ENCODE results near the gene MGAT5B. TPM values are rescaled to one million over a fixed set of nuclear protein-coding genes. Genes with fewer than 3 reads are reported as not detected.

MGAT5B gene
- total RNA-seq, 1 donor from 2014 or later = 6.3 TPM

DNA sequence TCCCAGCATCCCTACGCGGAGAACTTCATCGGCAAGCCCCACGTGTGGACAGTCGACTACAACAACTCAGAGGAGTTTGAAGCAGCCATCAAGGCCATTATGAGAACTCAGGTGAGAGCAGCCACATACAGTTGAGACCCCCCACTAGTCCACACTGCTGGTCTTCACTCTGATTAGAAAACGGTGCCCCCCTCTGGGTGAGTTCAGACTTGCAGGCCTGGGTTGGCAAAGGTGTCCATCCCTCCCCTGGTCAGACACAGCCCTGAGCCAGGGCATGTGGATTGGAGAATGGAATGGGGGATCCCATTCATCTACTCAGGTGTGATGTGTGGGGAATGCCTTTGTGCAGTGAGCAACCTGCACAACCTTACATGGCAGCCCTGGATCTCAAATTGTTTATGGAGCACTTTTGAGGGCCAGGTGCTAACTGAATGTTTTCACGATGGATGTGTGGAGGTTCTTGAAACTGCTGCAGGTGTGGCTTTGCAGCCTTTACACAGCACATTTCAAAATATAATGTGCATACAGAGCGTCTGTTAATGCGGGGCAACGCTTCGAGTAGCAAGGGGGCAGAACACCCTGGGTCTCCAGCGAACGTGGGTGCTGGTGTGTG, 72.6 kb downstream of the MGAT5B start:
- Histone ChIP-seq H3K36me3 (ENCODE audit: insufficient read depth, low read length) (no peaks in the 10 kb centered on the region), H3K27me3 (ENCODE audit: insufficient read depth, low read length) (no peaks in the 10 kb centered on the region), H3K4me1 (ENCODE audit: insufficient read depth, low read length) (no peaks in the 10 kb centered on the region), H3K4me2 (ENCODE audit: low read length) (no peak overlapping the region), H2AFZ (ENCODE audit: low read depth, low read length) (no peak overlapping the region), H3K79me2 (ENCODE audit: insufficient read depth, low read length) (no peaks in the 10 kb centered on the region), H3K9ac (ENCODE audit: low read length) (no peak overlapping the region), H3K4me3 (ENCODE audit: insufficient read depth, low read depth, low read length) (no peak overlapping the region), H3K27ac (ENCODE audit: low read depth, low read length) (no peak overlapping the region), H3K9me3 (ENCODE audit: insufficient read depth, low read depth, low read length) (no peaks in the 10 kb centered on the region), H4K20me1 (ENCODE audit: insufficient read depth, low read length) (no peaks in the 10 kb centered on the region)
- Mint-ChIP-seq H3K4me3 (ENCODE audit: unreplicated experiment) (no peak overlapping the region), H3K4me1 (ENCODE audit: low read depth, unreplicated experiment) (no peaks in the 10 kb centered on the region), H3K9me3 (ENCODE audit: unreplicated experiment) (no peaks in the 10 kb centered on the region), H3K36me3 (ENCODE audit: low read depth, unreplicated experiment) (peaks cover 2% of the 10 kb centered on the region), H3K27me3 (ENCODE audit: low read depth, unreplicated experiment) (peaks cover 15% of the 10 kb centered on the region), H3K27ac (ENCODE audit: unreplicated experiment) (no peak overlapping the region)
- no peak for TF ChIP-seq EZH2 (IDR thresholded peaks at IDR 0.05; ENCODE audit: insufficient read depth, low read length)
- TF ChIP-seq, protein P1, sequence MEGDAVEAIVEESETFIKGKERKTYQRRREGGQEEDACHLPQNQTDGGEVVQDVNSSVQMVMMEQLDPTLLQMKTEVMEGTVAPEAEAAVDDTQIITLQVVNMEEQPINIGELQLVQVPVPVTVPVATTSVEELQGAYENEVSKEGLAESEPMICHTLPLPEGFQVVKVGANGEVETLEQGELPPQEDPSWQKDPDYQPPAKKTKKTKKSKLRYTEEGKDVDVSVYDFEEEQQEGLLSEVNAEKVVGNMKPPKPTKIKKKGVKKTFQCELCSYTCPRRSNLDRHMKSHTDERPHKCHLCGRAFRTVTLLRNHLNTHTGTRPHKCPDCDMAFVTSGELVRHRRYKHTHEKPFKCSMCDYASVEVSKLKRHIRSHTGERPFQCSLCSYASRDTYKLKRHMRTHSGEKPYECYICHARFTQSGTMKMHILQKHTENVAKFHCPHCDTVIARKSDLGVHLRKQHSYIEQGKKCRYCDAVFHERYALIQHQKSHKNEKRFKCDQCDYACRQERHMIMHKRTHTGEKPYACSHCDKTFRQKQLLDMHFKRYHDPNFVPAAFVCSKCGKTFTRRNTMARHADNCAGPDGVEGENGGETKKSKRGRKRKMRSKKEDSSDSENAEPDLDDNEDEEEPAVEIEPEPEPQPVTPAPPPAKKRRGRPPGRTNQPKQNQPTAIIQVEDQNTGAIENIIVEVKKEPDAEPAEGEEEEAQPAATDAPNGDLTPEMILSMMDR (IDR thresholded peaks at IDR 0.05; ENCODE audit: insufficient read depth, low read depth, low read length) = no peak
- FAIRE-seq = no peak
- DNase-seq (ENCODE audit: low read depth) = no peak

DNA sequence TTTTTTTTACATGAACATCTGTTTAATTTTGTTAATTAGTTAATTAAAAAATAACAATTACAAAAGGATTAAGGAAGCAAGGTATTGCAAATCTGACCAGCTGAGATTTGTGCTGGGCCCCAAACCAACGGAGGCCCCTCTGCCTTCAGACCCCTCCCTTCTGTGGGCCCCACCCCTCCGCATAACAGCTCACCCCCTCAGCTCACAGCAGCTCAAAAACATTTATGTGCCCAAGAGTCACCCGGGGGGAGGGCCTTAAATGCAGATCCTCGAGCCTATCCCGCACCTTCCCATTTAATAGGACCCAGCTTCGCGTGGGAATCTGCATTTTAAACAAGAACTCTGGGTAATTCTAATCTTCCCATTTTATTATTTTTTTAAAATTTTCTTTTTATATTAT, 75.0 kb downstream of the MGAT5B start:
- no peak overlapping the region for H3K4me3 ChIP-seq (ENCODE audit: insufficient read depth, low read depth, low read length)
- Mint-ChIP-seq H3K36me3 (ENCODE audit: low read depth, unreplicated experiment) (peaks cover 2% of the 10 kb centered on the region), H3K4me3 (ENCODE audit: unreplicated experiment) (no peak overlapping the region), H3K27ac (ENCODE audit: unreplicated experiment) (no peak overlapping the region), H3K9me3 (ENCODE audit: unreplicated experiment) (no peaks in the 10 kb centered on the region), H3K27me3 (ENCODE audit: low read depth, unreplicated experiment) (peaks cover 15% of the 10 kb centered on the region), H3K4me1 (ENCODE audit: low read depth, unreplicated experiment) (no peaks in the 10 kb centered on the region)
- no peak for DNase-seq (ENCODE audit: low read depth)
- H3K4me2 ChIP-seq (ENCODE audit: low read length) = no peak overlapping the region
- no peaks in the 10 kb centered on the region for H3K4me1 ChIP-seq (ENCODE audit: insufficient read depth, low read length)
- FAIRE-seq = no peak
- no peak overlapping the region for H3K27ac ChIP-seq (ENCODE audit: low read depth, low read length)
- H3K9ac ChIP-seq (ENCODE audit: low read length) = no peak overlapping the region
- TF ChIP-seq, protein P1 (IDR thresholded peaks at IDR 0.05; ENCODE audit: insufficient read depth, low read depth, low read length) = no peak
- TF ChIP-seq EZH2 (IDR thresholded peaks at IDR 0.05; ENCODE audit: insufficient read depth, low read length) = no peak
- H2AFZ ChIP-seq (ENCODE audit: low read depth, low read length) = no peak overlapping the region
- H3K36me3 ChIP-seq (ENCODE audit: insufficient read depth, low read length) = no peaks in the 10 kb centered on the region
- no peaks in the 10 kb centered on the region for H4K20me1 ChIP-seq (ENCODE audit: insufficient read depth, low read length)
- H3K9me3 ChIP-seq (ENCODE audit: insufficient read depth, low read depth, low read length) = no peaks in the 10 kb centered on the region
- no peaks in the 10 kb centered on the region for H3K27me3 ChIP-seq (ENCODE audit: insufficient read depth, low read length)
- H3K79me2 ChIP-seq (ENCODE audit: insufficient read depth, low read length) = no peaks in the 10 kb centered on the region

DNA sequence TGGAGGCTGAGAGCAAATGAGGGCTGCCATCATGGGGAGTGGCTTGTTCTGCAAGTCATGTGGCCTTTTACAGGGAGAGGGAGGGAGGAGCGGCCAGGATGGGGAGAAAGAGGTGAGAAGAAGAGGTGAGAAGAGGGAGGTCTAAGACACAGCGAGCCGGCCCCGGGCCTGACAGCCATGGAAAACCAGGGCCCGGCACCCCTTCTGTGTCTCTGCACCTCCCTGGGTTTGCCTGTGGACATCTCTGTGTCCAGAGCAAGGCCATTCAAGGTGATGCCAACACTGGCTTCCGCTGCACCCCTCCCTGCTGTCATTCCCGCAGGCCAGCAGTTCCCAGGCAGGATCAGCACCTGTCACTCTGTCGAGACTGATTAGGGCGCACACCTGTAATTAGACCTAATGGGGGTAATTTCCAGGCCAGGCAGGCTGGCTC, 75.6 kb downstream of the MGAT5B start:
- Histone ChIP-seq H4K20me1 (ENCODE audit: insufficient read depth, low read length) (no peaks in the 10 kb centered on the region), H3K27ac (ENCODE audit: low read depth, low read length) (no peak overlapping the region), H3K36me3 (ENCODE audit: insufficient read depth, low read length) (no peaks in the 10 kb centered on the region), H2AFZ (ENCODE audit: low read depth, low read length) (no peak overlapping the region), H3K9ac (ENCODE audit: low read length) (no peak overlapping the region), H3K4me3 (ENCODE audit: insufficient read depth, low read depth, low read length) (no peak overlapping the region), H3K79me2 (ENCODE audit: insufficient read depth, low read length) (no peaks in the 10 kb centered on the region), H3K4me2 (ENCODE audit: low read length) (no peak overlapping the region), H3K9me3 (ENCODE audit: insufficient read depth, low read depth, low read length) (no peaks in the 10 kb centered on the region), H3K4me1 (ENCODE audit: insufficient read depth, low read length) (no peaks in the 10 kb centered on the region), H3K27me3 (ENCODE audit: insufficient read depth, low read length) (no peaks in the 10 kb centered on the region)
- peaks cover 15% of the 10 kb centered on the region for H3K27me3 Mint-ChIP-seq (ENCODE audit: low read depth, unreplicated experiment)
- TF ChIP-seq EZH2 (IDR thresholded peaks at IDR 0.05; ENCODE audit: insufficient read depth, low read length) = no peak
- TF ChIP-seq, protein P1 (IDR thresholded peaks at IDR 0.05; ENCODE audit: insufficient read depth, low read depth, low read length) = no peak
- no peaks in the 10 kb centered on the region for H3K4me1 Mint-ChIP-seq (ENCODE audit: low read depth, unreplicated experiment)
- no peak for FAIRE-seq
- peaks cover 2% of the 10 kb centered on the region for H3K36me3 Mint-ChIP-seq (ENCODE audit: low read depth, unreplicated experiment)
- H3K9me3 Mint-ChIP-seq (ENCODE audit: unreplicated experiment) = no peaks in the 10 kb centered on the region
- no peak overlapping the region for H3K4me3 Mint-ChIP-seq (ENCODE audit: unreplicated experiment)
- DNase-seq (ENCODE audit: low read depth) = no peak
- H3K27ac Mint-ChIP-seq (ENCODE audit: unreplicated experiment) = no peak overlapping the region

All from astrocyte (in vitro differentiated cells and primary cell).